ENCODE results near the gene PSTPIP2.

PSTPIP2 gene

DNA sequence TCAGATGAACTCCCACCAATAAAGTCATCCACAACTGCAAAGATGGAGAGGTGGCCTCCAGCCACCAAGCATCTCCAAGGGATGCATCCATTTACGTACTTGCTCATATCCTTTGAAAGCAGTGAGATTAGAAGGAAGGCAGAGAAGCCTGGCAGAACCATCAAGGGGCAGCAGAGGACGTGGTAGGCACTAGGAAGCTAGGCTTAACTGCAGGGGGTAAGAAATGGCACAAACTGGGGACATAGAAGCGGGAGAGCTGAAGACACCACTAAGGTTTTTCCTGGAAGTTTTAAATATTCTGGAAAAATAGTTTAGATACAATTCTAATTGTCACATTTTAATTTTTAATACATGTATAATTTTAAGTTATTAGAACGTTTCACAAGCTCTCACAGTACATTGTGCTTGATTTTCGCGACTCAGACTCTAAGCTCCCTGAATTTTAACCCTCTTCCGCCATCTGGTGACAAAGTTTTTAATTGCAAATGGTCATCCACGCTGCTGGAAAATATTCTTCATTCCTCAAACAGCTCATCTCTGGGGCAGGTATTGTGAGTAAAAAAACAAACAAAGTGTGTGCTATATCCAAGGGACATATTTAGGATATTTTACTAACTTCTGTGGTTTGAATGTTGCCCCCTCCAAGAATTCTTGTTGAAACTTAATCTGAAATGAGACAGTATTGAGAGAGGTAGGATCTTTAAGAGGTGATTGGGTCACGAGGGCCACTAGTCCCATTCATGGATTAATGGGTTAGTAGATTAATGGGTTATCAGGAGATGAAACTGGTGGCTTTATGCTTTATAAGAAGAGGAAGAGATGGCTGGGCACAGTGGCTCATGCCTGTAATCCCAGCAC, 1.6 kb upstream of the PSTPIP2 start:
- ATAC-seq, result peak; percentile 41
- Mint-ChIP-seq H3K4me3 (no peak overlapping the region), H3K9me3 (no peaks in the 10 kb centered on the region), H3K27ac (peak overlapping the region in 1 of 2 donors; percentile 12), H3K27me3 (no peaks in the 10 kb centered on the region), H3K4me1 (peaks cover 48% of the 10 kb centered on the region)
- DNase-seq, result peak; percentile 59 to 62

DNA sequence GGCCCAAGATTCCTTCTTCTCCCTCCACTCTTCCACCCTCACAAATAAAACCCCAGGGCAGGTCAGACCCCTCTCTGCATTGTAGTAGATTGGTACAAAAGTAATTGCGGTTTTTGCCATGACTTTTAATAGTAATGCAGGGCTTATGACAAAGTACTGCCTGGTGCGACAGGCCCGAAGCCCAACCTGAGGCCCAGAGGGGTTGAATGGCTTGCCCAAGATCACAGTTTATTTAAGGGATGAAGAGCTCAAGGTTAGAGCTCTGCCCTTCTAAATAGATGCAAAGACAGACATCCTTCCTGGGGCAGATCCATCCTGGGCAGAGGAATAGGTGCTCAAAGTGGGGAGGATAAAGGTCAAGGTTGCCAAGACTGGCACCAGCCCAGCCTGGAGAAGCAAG, 899 bp upstream of the PSTPIP2 start:
- H3K4me3 Mint-ChIP-seq, result peak overlapping the region; percentile 83 to 87
- no peak for DNase-seq

DNA sequence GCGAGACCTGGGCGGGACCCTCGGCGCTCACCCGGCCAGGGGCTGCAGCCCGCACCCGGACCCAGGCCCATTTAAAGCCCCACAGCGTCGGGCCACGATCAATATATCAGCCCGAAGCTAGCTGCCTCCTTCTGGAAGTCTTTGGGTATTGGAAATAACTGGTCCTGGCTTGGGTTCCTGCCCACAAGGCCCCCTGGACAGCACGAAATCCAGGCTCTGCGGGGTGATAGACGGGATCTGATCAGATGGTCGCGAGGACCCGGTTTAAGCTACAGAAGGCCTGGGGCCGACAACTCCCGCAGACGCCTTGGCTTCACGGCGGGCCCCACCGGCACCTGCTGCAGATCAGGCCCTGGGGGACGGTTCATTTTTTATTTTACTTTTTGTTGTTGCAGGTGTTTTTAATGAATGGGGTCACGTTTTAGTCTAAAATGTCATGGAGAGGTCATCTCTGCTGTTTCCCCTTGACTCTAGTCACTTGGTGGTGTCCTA, 362 bp upstream of the PSTPIP2 start:
- ATAC-seq, result no peak
- Mint-ChIP-seq H3K9me3 (no peaks in the 10 kb centered on the region), H3K4me3 (peak overlapping the region; percentile 83 to 87), H3K4me1 (peaks cover 50% of the 10 kb centered on the region), H3K27ac (peak overlapping the region; percentile 65 to 95), H3K27me3 (no peaks in the 10 kb centered on the region)
- DNase-seq, result no peak

More for the DNA sequence above, 899 bp upstream of the PSTPIP2 start:
- H3K4me1 Mint-ChIP-seq, result peaks cover 50% of the 10 kb centered on the region
- ATAC-seq, result no peak
- no peaks in the 10 kb centered on the region for H3K9me3 Mint-ChIP-seq
- H3K27me3 Mint-ChIP-seq, result no peaks in the 10 kb centered on the region
- no peak overlapping the region for H3K27ac Mint-ChIP-seq

GRCh38 chr18:46070815-46071652, 1.0 kb downstream of the PSTPIP2 start:
- no peaks in the 10 kb centered on the region for H3K9me3 Mint-ChIP-seq
- H3K4me3 Mint-ChIP-seq, result peak overlapping the region; percentile 76
- H3K27me3 Mint-ChIP-seq, result no peaks in the 10 kb centered on the region
- DNase-seq (peak in 1 of 2 donors; percentile 29), ATAC-seq (peak; percentile 45)
- H3K27ac Mint-ChIP-seq, result peak overlapping the region; percentile 30 to 80
- peaks cover 50% of the 10 kb centered on the region for H3K4me1 Mint-ChIP-seq

GRCh38 chr18:46070232-46070631, 1.8 kb downstream of the PSTPIP2 start:
- ATAC-seq (no peak), DNase-seq (no peak)
- Mint-ChIP-seq H3K27me3 (no peaks in the 10 kb centered on the region), H3K4me1 (peaks cover 50% of the 10 kb centered on the region), H3K4me3 (peak overlapping the region in 1 of 2 donors; percentile 5), H3K27ac (peak overlapping the region in 1 of 2 donors; percentile 69), H3K9me3 (no peaks in the 10 kb centered on the region)

DNA sequence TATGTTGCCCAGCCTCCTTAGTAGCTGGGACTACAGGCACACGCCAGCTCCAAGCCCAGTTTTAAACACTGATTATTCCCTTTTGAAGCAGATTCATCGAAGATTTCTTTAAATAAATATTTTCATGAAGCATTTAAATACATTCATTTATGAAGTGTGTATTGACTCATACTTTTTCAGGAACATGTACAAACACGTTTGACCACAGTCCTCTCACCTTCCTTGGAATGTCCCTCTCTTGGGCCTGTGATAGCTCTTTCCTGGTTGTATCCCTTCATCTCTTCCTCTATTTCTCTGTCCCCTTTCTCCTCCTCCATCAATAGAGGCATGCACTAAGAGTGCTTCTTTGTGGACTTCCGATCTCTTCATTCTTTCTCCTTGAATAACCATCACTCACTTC, 2.5 kb downstream of the PSTPIP2 start:
- Mint-ChIP-seq H3K4me3 (peak overlapping the region; percentile 0 to 62), H3K9me3 (no peaks in the 10 kb centered on the region), H3K27me3 (no peaks in the 10 kb centered on the region), H3K27ac (peak overlapping the region in 1 of 2 donors; percentile 69), H3K4me1 (peaks cover 53% of the 10 kb centered on the region)
- DNase-seq (no peak), ATAC-seq (no peak)

DNA sequence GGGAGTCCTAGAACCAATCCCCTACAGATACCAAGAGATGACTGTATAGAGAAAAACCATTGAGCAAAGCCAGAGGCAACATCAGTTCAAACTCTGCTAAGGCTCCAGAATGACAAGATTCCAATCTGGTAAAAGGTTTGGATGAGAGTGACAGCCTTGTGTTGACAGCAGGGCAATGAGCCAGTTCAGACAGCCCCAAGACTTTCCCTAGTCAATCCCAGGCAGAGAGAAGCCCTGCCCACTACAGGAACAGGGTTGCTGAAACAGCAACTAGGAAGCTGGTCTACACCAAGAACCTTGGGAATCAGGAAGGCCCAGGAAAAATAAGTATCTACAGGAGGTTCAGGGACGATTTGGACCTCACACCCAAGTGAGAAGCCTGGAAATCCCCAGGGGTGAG, 3.3 kb downstream of the PSTPIP2 start:
- H3K9me3 Mint-ChIP-seq, result no peaks in the 10 kb centered on the region
- ATAC-seq (no peak), DNase-seq (no peak)
- peak overlapping the region; percentile 16 to 58 for H3K4me3 Mint-ChIP-seq
- peak overlapping the region in 1 of 2 donors; percentile 31 for H3K27ac Mint-ChIP-seq
- peaks cover 55% of the 10 kb centered on the region for H3K4me1 Mint-ChIP-seq
- H3K27me3 Mint-ChIP-seq, result no peaks in the 10 kb centered on the region

GRCh38 chr18:46067438-46068007, 4.5 kb downstream of the PSTPIP2 start:
- H3K27me3 Mint-ChIP-seq, result no peaks in the 10 kb centered on the region
- no peak for ATAC-seq
- H3K4me3 Mint-ChIP-seq, result no peak overlapping the region
- no peak for DNase-seq
- H3K4me1 Mint-ChIP-seq, result peaks cover 44% of the 10 kb centered on the region
- no peak overlapping the region for H3K27ac Mint-ChIP-seq
- H3K9me3 Mint-ChIP-seq, result no peaks in the 10 kb centered on the region

GRCh38 chr18:46062781-46063180, 9.3 kb downstream of the PSTPIP2 start:
- Mint-ChIP-seq H3K27ac (no peak overlapping the region), H3K4me3 (no peak overlapping the region), H3K9me3 (no peaks in the 10 kb centered on the region), H3K4me1 (peaks cover 24% of the 10 kb centered on the region), H3K27me3 (no peaks in the 10 kb centered on the region)
- no peak for ATAC-seq
- DNase-seq, result no peak

- peaks cover 24% of the 10 kb centered on the region for H3K4me1 Mint-ChIP-seq
- ATAC-seq (no peak), DNase-seq (no peak)
- no peak overlapping the region for H3K4me3 Mint-ChIP-seq
- H3K27me3 Mint-ChIP-seq, result no peaks in the 10 kb centered on the region
- no peak overlapping the region for H3K27ac Mint-ChIP-seq
- H3K9me3 Mint-ChIP-seq, result no peaks in the 10 kb centered on the region
Measured at GRCh38 chr18:46061796-46062195, 10.3 kb downstream of the PSTPIP2 start.

- Mint-ChIP-seq H3K9me3 (no peaks in the 10 kb centered on the region), H3K27me3 (no peaks in the 10 kb centered on the region), H3K4me3 (no peak overlapping the region), H3K27ac (peak overlapping the region in 1 of 2 donors; percentile 46), H3K4me1 (peaks cover 26% of the 10 kb centered on the region)
- ATAC-seq (no peak), DNase-seq (no peak)
Measured at GRCh38 chr18:46061387-46061786, 10.7 kb downstream of the PSTPIP2 start.

DNA sequence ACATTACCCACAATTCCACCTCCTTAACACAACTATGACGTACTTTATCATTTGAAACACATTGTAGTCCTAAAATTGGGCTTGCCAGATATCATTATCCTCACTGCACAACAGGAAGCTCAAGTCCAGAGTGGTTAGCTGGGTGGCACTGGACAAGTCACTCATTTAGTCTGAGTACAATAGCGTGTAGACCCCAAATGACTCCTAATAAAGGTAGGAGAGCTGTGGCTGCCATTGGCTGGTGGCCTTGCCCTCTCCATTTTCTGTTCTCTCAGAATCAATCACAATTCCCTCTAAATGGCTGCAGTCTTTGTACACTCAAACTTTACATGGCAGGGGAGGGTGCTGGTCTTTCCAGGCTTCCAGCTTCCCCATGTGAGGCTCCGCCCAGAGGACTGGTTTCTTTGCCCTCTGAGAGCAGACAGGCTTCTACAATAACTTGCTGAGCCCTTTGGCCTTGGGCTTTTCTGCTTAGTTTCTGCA, 11.7 kb downstream of the PSTPIP2 start:
- Mint-ChIP-seq H3K27ac (no peak overlapping the region), H3K4me3 (no peak overlapping the region), H3K9me3 (no peaks in the 10 kb centered on the region), H3K4me1 (peaks cover 36% of the 10 kb centered on the region), H3K27me3 (no peaks in the 10 kb centered on the region)
- ATAC-seq (no peak), DNase-seq (no peak)

- H3K4me3 Mint-ChIP-seq, result peak overlapping the region; percentile 44 to 56
- DNase-seq (no peak), ATAC-seq (no peak)
- peaks cover 48% of the 10 kb centered on the region for H3K4me1 Mint-ChIP-seq
- H3K27ac Mint-ChIP-seq, result peak overlapping the region; percentile 9 to 87
- H3K27me3 Mint-ChIP-seq, result no peaks in the 10 kb centered on the region
- H3K9me3 Mint-ChIP-seq, result no peaks in the 10 kb centered on the region
Measured at GRCh38 chr18:46055838-46056230, 16.2 kb downstream of the PSTPIP2 start.

GRCh38 chr18:46054956-46055837, 16.9 kb downstream of the PSTPIP2 start:
- H3K27me3 Mint-ChIP-seq, result no peaks in the 10 kb centered on the region

More at GRCh38 chr18:46054956-46055837, 16.9 kb downstream of the PSTPIP2 start:
- H3K4me1 Mint-ChIP-seq, result peaks cover 48% of the 10 kb centered on the region
- H3K4me3 Mint-ChIP-seq, result peak overlapping the region; percentile 44 to 56
- DNase-seq, result no peak
- H3K27ac Mint-ChIP-seq, result peak overlapping the region; percentile 13 to 34
- peak; percentile 89 for ATAC-seq
- H3K9me3 Mint-ChIP-seq, result no peaks in the 10 kb centered on the region

Measured in stimulated activated naive CD8-positive, alpha-beta T cell treated with anti-CD3 and anti-CD28 coated beads, Interleukin-15, amount 100 ng/mL, for 72 hours (primary cell).